OCI-LY7 (cell line): ENCODE measurements around the gene PATJ.

Experiments
- CTCF ChIP-seq: fragments of 200-600 bp; sonication (generic); conservative IDR thresholded peaks from 2 replicates; pipeline ENCODE4 v1.5.1; 2014; ENCODE audit warnings: mild to moderate bottlenecking, antibody characterized with exemption, low read length, moderate library complexity, mixed read lengths
- EZH2phosphoT487 ChIP-seq: fragments of 200-600 bp; sonication (generic); IDR thresholded peaks from 2 replicates; pipeline ENCODE4 v1.6.1; 2018; ENCODE audit warnings: low read depth, borderline replicate concordance, mild to moderate bottlenecking, mixed run types, antibody characterized with exemption, low read length, moderate library complexity, mixed read lengths

DNA sequence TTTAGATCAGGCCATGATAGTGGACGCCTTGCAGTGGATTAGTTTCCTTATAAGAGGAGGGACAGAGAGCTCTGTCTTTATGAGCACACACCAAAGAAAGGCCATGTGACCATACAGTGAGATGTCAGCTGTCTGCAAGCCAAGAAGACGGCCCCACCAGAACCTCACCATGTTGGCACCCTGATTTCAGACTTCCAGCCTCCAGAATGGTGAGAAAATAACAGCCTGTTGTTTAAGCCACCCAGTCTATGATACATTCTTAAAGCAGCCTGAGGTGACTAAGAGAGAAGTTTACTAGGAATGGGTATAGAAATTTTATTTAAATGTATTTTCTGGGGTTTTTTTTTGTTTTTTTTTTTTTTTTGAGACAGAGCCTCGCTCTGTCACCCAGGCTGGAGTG lies 481.9 kb downstream of the PATJ start:
- TF ChIP-seq CTCF = no peak
- no peak for TF ChIP-seq EZH2phosphoT487
